ENCODE data around the gene OGFOD3.

The OGFOD3 gene

GRCh38 chr17:82403662-82404660 is 14.4 kb downstream of the OGFOD3 start:
- no peak for DNase-seq

- no peak for DNase-seq
Observed at GRCh38 chr17:82402865-82403264, 15.5 kb downstream of the OGFOD3 start.

- no peak for DNase-seq
Observed at GRCh38 chr17:82400830-82401229, 17.6 kb downstream of the OGFOD3 start.

GRCh38 chr17:82400206-82400605 is 18.2 kb downstream of the OGFOD3 start:
- no peak for DNase-seq

- peak; percentile 34 for DNase-seq
Observed at GRCh38 chr17:82399601-82400101, 18.7 kb downstream of the OGFOD3 start.

GRCh38 chr17:82399041-82399441 is 19.3 kb downstream of the OGFOD3 start:
- DNase-seq = peak; percentile 19

GRCh38 chr17:82397449-82398335 is 20.7 kb downstream of the OGFOD3 start:
- DNase-seq = no peak

GRCh38 chr17:82396601-82397435 is 21.6 kb downstream of the OGFOD3 start:
- no peak for DNase-seq

GRCh38 chr17:82394278-82394677 is 24.1 kb downstream of the OGFOD3 start:
- DNase-seq = no peak

GRCh38 chr17:82392941-82393340 is 25.4 kb downstream of the OGFOD3 start:
- no peak for DNase-seq

GRCh38 chr17:82392209-82392920 is 26.0 kb downstream of the OGFOD3 start:
- DNase-seq = no peak

- DNase-seq = no peak
Observed at GRCh38 chr17:82391496-82392066, 26.8 kb downstream of the OGFOD3 start.

- no peak for DNase-seq
Observed at GRCh38 chr17:82390860-82391435, 27.4 kb downstream of the OGFOD3 start.

GRCh38 chr17:82390015-82390859 is 28.1 kb downstream of the OGFOD3 start:
- no peak for DNase-seq

GRCh38 chr17:82389379-82389778 is 29.0 kb downstream of the OGFOD3 start:
- DNase-seq = no peak

- no peak for DNase-seq
Observed at GRCh38 chr17:82388922-82389283, 29.5 kb downstream of the OGFOD3 start.

GRCh38 chr17:82388223-82388921 is 30.0 kb downstream of the OGFOD3 start:
- DNase-seq = no peak

- DNase-seq = no peak
Observed at GRCh38 chr17:82387705-82388106, 30.7 kb downstream of the OGFOD3 start.

All from NCI-H1092 (cell line).